ENCODE data around the gene PEAK3. TPM values are rescaled to one million over a fixed set of nuclear protein-coding genes. Genes with fewer than 3 reads are reported as not detected.
A peak's percentile ranks its signal among the peaks of the same experiment; 100 is the strongest.

The PEAK3 gene
- total and polyA plus RNA-seq, 3 experiments from 2014 or later = 0.79 TPM; not detected in 2

DNA sequence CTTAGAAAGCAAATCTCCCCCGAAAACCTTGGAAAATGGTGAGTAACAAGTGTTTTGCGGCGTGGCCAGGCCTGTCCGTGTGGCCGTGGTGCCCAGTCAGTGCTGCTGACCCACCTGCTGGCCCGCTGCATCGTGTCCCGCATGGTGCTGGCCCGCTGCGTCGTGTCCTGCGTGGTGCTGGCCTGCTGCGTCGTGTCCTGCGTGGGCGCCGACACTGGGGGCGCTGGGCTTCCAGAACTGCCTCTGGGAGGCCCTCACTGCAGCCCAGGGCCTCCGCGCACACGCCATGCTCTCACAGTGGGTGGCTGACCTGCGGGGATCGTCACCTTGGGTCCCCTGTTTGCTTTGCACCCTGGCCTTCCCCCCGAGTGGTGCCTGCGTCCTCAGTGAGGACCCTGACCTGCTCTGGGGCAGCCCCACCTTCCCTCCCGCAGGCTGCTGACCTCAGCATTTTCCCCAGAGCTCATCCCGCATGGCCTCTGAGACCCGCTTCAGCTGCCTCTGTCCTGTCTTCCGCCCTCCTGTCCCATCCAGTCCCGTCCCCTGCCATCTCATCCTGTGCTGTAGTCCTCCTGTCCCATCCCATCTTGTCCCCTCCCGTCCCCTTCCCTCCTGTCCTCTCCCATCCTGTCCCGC, 56.4 kb downstream of the PEAK3 start:
- no peaks in the 10 kb centered on the region for H3K4me1 ChIP-seq (ENCODE audit: insufficient read depth, low read length)
- peaks cover 0 to 60% (median 0%) of the 10 kb centered on the region in 3 donors for H3K36me3 Mint-ChIP-seq
- POLR2A ChIA-PET = no interaction called here

DNA sequence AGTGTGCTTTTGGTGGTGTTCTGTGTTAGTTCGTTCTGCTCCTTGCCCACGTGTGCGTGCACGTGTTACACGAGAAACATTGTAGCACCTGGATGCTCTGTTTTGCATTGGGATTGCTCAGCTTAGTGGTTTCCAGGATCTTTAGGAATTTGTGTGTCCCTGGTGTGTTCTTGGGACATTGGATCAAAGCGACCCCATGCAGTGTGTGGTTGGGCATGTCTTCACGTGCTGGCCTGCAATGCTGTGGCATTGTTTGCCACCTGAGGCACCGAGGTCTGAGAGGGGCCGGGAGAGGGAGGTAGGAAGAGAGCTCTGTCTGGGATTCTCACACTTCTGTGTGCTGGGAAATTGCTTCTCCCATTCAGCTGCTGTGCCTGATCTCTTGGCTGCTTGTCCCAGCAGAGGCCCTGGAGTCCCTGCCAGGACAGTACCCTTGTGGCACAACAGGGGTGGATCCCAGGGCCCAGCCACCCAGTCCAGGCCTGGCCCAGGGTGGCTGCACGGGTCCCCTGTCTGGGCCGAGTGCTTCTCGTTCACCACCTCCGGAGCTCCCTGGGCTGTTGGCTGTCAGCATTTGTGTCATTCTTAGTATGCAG, 57.1 kb downstream of the PEAK3 start:
- Mint-ChIP-seq H3K27ac (peak overlapping the region in 7 of 8 donors; percentile 11 to 96 (median 95)), H3K27me3 (no peaks in the 10 kb centered on the region), H3K4me1 (peaks cover 11 to 13% (median 12%) of the 10 kb centered on the region in 3 donors), H3K4me3 (no peak overlapping the region), H3K36me3 (peaks cover 0 to 60% (median 0%) of the 10 kb centered on the region in 3 donors), H3K9me3 (no peaks in the 10 kb centered on the region)
- H3K27ac ChIP-seq (ENCODE audit: low read depth, low read length) = no peak overlapping the region
- peaks cover 5% of the 10 kb centered on the region for H3K36me3 ChIP-seq (ENCODE audit: insufficient read depth, low read length)
- no peaks in the 10 kb centered on the region for H3K4me1 ChIP-seq (ENCODE audit: insufficient read depth, low read length)
- POLR2A ChIA-PET = no interaction called here
- no peak for DNase-seq
- H3K4me3 ChIP-seq (ENCODE audit: low read length) = no peak overlapping the region
- no peaks in the 10 kb centered on the region for H3K9me3 ChIP-seq (ENCODE audit: low read length)
- no peaks in the 10 kb centered on the region for H3K27me3 ChIP-seq (ENCODE audit: insufficient read depth, low read length, poor library complexity, severe bottlenecking)
- CTCF ChIA-PET = no interaction called here

More for the DNA sequence above, 56.4 kb downstream of the PEAK3 start:
- CTCF ChIA-PET = no interaction called here
- Histone ChIP-seq H3K36me3 (ENCODE audit: insufficient read depth, low read length) (peaks cover 5% of the 10 kb centered on the region), H3K9me3 (ENCODE audit: low read length) (no peaks in the 10 kb centered on the region), H3K27ac (ENCODE audit: low read depth, low read length) (no peak overlapping the region), H3K27me3 (ENCODE audit: insufficient read depth, low read length, poor library complexity, severe bottlenecking) (no peaks in the 10 kb centered on the region), H3K4me3 (ENCODE audit: low read length) (no peak overlapping the region)
- Mint-ChIP-seq H3K27me3 (no peaks in the 10 kb centered on the region), H3K27ac (peak overlapping the region in 4 of 8 donors; percentile 21 to 89 (median 60)), H3K4me3 (no peak overlapping the region), H3K4me1 (peaks cover 11 to 13% (median 12%) of the 10 kb centered on the region in 3 donors), H3K9me3 (no peaks in the 10 kb centered on the region)
- DNase-seq = no peak

Other genes starting within 250 kb of the PEAK3 start
- 100 to 1,000 TPM; 137 to 147 TPM for gene MKNK2, start 230.9 kb downstream of the PEAK3 start, total RNA-seq
- gene MKNK2, start 230.9 kb downstream of the PEAK3 start, polyA plus RNA-seq = 50.8 TPM
- 100 to 1,000 TPM; 171 to 188 TPM for gene MOB3A, start 185.8 kb downstream of the PEAK3 start, total RNA-seq
- 106 TPM for gene MOB3A, start 185.8 kb downstream of the PEAK3 start, polyA plus RNA-seq
- gene IZUMO4, start 185.3 kb downstream of the PEAK3 start, total RNA-seq = 1 to 10 TPM; 8.9 to 9.7 TPM
- 0.58 TPM for gene IZUMO4, start 185.3 kb downstream of the PEAK3 start, polyA plus RNA-seq
- gene AP3D1, start 130.6 kb downstream of the PEAK3 start, total RNA-seq = 10 to 100 TPM; 96.5 to 99.2 TPM
- 44.2 TPM for gene AP3D1, start 130.6 kb downstream of the PEAK3 start, polyA plus RNA-seq
- 10 to 100 TPM; 82.0 to 84.9 TPM for gene DOT1L, start 118.2 kb downstream of the PEAK3 start, total RNA-seq
- 1.2 TPM for gene DOT1L, start 118.2 kb downstream of the PEAK3 start, polyA plus RNA-seq
- 10 to 100 TPM; 96.6 to 99.1 TPM for gene PLEKHJ1, start 45.8 kb downstream of the PEAK3 start, total RNA-seq
- gene PLEKHJ1, start 45.8 kb downstream of the PEAK3 start, polyA plus RNA-seq = 120 TPM
- gene SF3A2, start 45.4 kb downstream of the PEAK3 start, total RNA-seq = 100 to 1,000 TPM; 131 to 138 TPM
- 36.2 TPM for gene SF3A2, start 45.4 kb downstream of the PEAK3 start, polyA plus RNA-seq
- 1 to 10 TPM; 5.9 to 7.4 TPM for gene AMH, start 32.9 kb downstream of the PEAK3 start, total RNA-seq
- not detected for gene AMH, start 32.9 kb downstream of the PEAK3 start, polyA plus RNA-seq
- gene JSRP1, start 25.8 kb downstream of the PEAK3 start, total RNA-seq = 1 to 10 TPM in 1 of 2 experiments, under 1 TPM in 1; 0.73 to 1.0 TPM
- gene JSRP1, start 25.8 kb downstream of the PEAK3 start, polyA plus RNA-seq = 0.91 TPM
- under 1 TPM; 0.09 to 0.15 TPM for gene LINGO3, start 26.0 kb upstream of the PEAK3 start, total RNA-seq
- 9.2 TPM for gene LINGO3, start 26.0 kb upstream of the PEAK3 start, polyA plus RNA-seq
- 100 to 1,000 TPM; 163 to 168 TPM for gene LSM7, start 46.4 kb upstream of the PEAK3 start, total RNA-seq
- gene LSM7, start 46.4 kb upstream of the PEAK3 start, polyA plus RNA-seq = 162 TPM
- 10 to 100 TPM; 39.0 to 41.4 TPM for gene SPPL2B, start 46.5 kb upstream of the PEAK3 start, total RNA-seq
- 8.4 TPM for gene SPPL2B, start 46.5 kb upstream of the PEAK3 start, polyA plus RNA-seq
- not detected for gene TMPRSS9, start 78.1 kb upstream of the PEAK3 start, total RNA-seq
- gene TMPRSS9, start 78.1 kb upstream of the PEAK3 start, polyA plus RNA-seq = not detected
- 100 to 1,000 TPM; 154 to 169 TPM for gene TIMM13, start 145.4 kb upstream of the PEAK3 start, total RNA-seq
- 71.0 TPM for gene TIMM13, start 145.4 kb upstream of the PEAK3 start, polyA plus RNA-seq
- gene LMNB2, start 174.8 kb upstream of the PEAK3 start, total RNA-seq = 100 to 1,000 TPM; 110 to 116 TPM
- gene LMNB2, start 174.8 kb upstream of the PEAK3 start, polyA plus RNA-seq = 13.1 TPM
- gene GADD45B, start 194.0 kb upstream of the PEAK3 start, total RNA-seq = 10 to 100 TPM; 51.1 to 53.7 TPM
- gene GADD45B, start 194.0 kb upstream of the PEAK3 start, polyA plus RNA-seq = 90.7 TPM

Measured in CD8-positive, alpha-beta memory T cell (primary cell).